ENCODE results near the gene GGT6.

- TF ChIP-seq CTCF (conservative IDR thresholded peaks at IDR 0.05) (no peak), EZH2 (IDR thresholded peaks at IDR 0.05; ENCODE audit: low read depth) (no peak)
These were observed 17.1 kb upstream of the GGT6 start for GRCh38 chr17:4577386-4577993.
